HL-60 (cell line): Measurements from ENCODE around the gene TGFB1I1.

Experiments
- DNase-seq, 2 experiments: peaks; one replicate each; pipeline ENCODE4 v3.0.0-alpha.2; 2010 to 2020; ENCODE audit warnings: low read depth in 1 of 2, low spot score in 1 of 2
- H3K27ac ChIP-seq: fragments of 250-450 bp; sonication (Bioruptor Pico); replicated peaks from 2 replicates; pipeline ENCODE4 v1.5.1; 2020; ENCODE audit warnings: mild to moderate bottlenecking, moderate library complexity
- H3K27me3 ChIP-seq: fragments of 250-450 bp; sonication (Bioruptor Pico); 2 replicates; pipeline ENCODE4 v1.5.1; 2021; ENCODE audit warnings: mild to moderate bottlenecking, moderate library complexity; ENCODE audit not compliant: insufficient read depth, poor library complexity, severe bottlenecking
- H3K4me3 ChIP-seq: replicated peaks from 2 replicates; pipeline ENCODE4 v1.5.1; 2011; ENCODE audit warnings: mild to moderate bottlenecking, control low read depth, low read length; ENCODE audit not compliant: insufficient read depth
- CTCF ChIP-seq: IDR thresholded peaks from one replicate; pipeline ENCODE4 v1.5.1; 2011; ENCODE audit warnings: low read length, control low read depth, inconsistent platforms; ENCODE audit not compliant: insufficient read depth
- GABPA ChIP-seq: IDR thresholded peaks from 2 replicates; pipeline ENCODE4 v1.6.1; 2012; ENCODE audit warnings: low read depth
- POLR2AphosphoS5 ChIP-seq: IDR thresholded peaks from 2 replicates; pipeline ENCODE4 v1.6.1; 2012; ENCODE audit warnings: low read depth
- REST ChIP-seq: IDR thresholded peaks from 2 replicates; pipeline ENCODE4 v1.6.1; 2012; ENCODE audit warnings: low read depth; ENCODE audit not compliant: insufficient replicate concordance
- SPI1 ChIP-seq: IDR thresholded peaks from 2 replicates; pipeline ENCODE4 v1.6.1; 2012; ENCODE audit warnings: low read depth, mild to moderate bottlenecking, borderline replicate concordance

TGFB1I1 gene

GRCh38 chr16:31451681-31452351 lies 20.1 kb upstream of the TGFB1I1 start:
- Histone ChIP-seq H3K4me3 (no peak overlapping the region), H3K27ac (no peak overlapping the region), H3K27me3 (no peaks in the 10 kb centered on the region)
- DNase-seq, result peak; percentile 58 to 61
- no peak for TF ChIP-seq GABPA
- peak; percentile 43; the same call in 1 of the 2 replicates for TF ChIP-seq POLR2AphosphoS5
- peak; percentile 15 for TF ChIP-seq CTCF

GRCh38 chr16:31452631-31453106 lies 19.3 kb upstream of the TGFB1I1 start:
- H3K27ac ChIP-seq, result no peak overlapping the region

GRCh38 chr16:31453255-31454204 lies 18.4 kb upstream of the TGFB1I1 start:
- Histone ChIP-seq H3K27me3 (no peaks in the 10 kb centered on the region), H3K4me3 (no peak overlapping the region), H3K27ac (no peak overlapping the region)
- TF ChIP-seq SPI1, result no peak
- no peak for TF ChIP-seq REST
- TF ChIP-seq CTCF, result no peak
- TF ChIP-seq GABPA, result no peak
- 0 out of 2 replicates have a peak, but pooled peaks have one; percentile 16 for TF ChIP-seq POLR2AphosphoS5
- no peak for DNase-seq

More at GRCh38 chr16:31452631-31453106, 19.3 kb upstream of the TGFB1I1 start:
- DNase-seq, result no peak
- TF ChIP-seq POLR2AphosphoS5 (no peak), GABPA (no peak), CTCF (no peak), REST (no peak), SPI1 (no peak)
- Histone ChIP-seq H3K27me3 (no peaks in the 10 kb centered on the region), H3K4me3 (no peak overlapping the region)
